KMS-11 (cell line): ENCODE results near the gene SAPCD2.

Experiments
- H2AFZ ChIP-seq: fragments of 200-600 bp; sonication (generic); 2 replicates; pipeline ENCODE4 v1.6.1; 2016; ENCODE audit warnings: antibody characterized with exemption, mixed run types, low read depth
- H3K27ac ChIP-seq: fragments of 200-600 bp; sonication (generic); 2 replicates; pipeline ENCODE4 v1.6.1; 2016; ENCODE audit warnings: mild to moderate bottlenecking, mixed run types
- H3K27me3 ChIP-seq: fragments of 200-600 bp; sonication (generic); 2 replicates; pipeline ENCODE4 v1.6.1; 2017; ENCODE audit warnings: mild to moderate bottlenecking, low read depth, mixed run types, moderate library complexity; ENCODE audit not compliant: insufficient read depth
- H3K36me3 ChIP-seq: fragments of 200-600 bp; sonication (generic); 2 replicates; pipeline ENCODE4 v1.6.1; 2017; ENCODE audit warnings: mild to moderate bottlenecking, mixed run types; ENCODE audit not compliant: insufficient read depth
- H3K4me1 ChIP-seq: fragments of 200-600 bp; sonication (generic); 2 replicates; pipeline ENCODE4 v1.6.1; 2016; ENCODE audit warnings: mild to moderate bottlenecking, low read depth, mixed run types; ENCODE audit not compliant: poor library complexity, severe bottlenecking
- H3K4me2 ChIP-seq: fragments of 200-600 bp; sonication (generic); 2 replicates; pipeline ENCODE4 v1.7.0; 2016; ENCODE audit warnings: mild to moderate bottlenecking, mixed run types
- H3K4me3 ChIP-seq: fragments of 200-600 bp; sonication (generic); IDR thresholded peaks from 2 replicates; pipeline ENCODE4 v1.6.1; 2017; ENCODE audit warnings: low read depth, low read length, mixed read lengths; ENCODE audit not compliant: insufficient read depth
- H3K79me2 ChIP-seq: fragments of 200-600 bp; sonication (generic); 2 replicates; pipeline ENCODE4 v1.6.1; 2016; ENCODE audit warnings: low read depth, mixed run types; ENCODE audit not compliant: insufficient read depth
- H3K9ac ChIP-seq: fragments of 200-600 bp; sonication (generic); 2 replicates; pipeline ENCODE4 v1.6.1; 2016; ENCODE audit warnings: mild to moderate bottlenecking, mixed run types
- H4K20me1 ChIP-seq: fragments of 200-600 bp; sonication (generic); 2 replicates; pipeline ENCODE4 v1.6.1; 2016; ENCODE audit warnings: mild to moderate bottlenecking, mixed run types; ENCODE audit not compliant: insufficient read depth
- CTCF ChIP-seq: fragments of 200-600 bp; sonication (generic); conservative IDR thresholded peaks from 2 replicates; pipeline ENCODE4 v1.6.1; 2017; ENCODE audit warnings: low read depth, mild to moderate bottlenecking, antibody characterized with exemption, low read length, moderate library complexity, mixed read lengths

The SAPCD2 gene

GRCh38 chr9:137041124-137041523 is 29.2 kb downstream of the SAPCD2 start:
- H2AFZ ChIP-seq = no peak overlapping the region
- no peaks in the 10 kb centered on the region for H3K79me2 ChIP-seq
- no peaks in the 10 kb centered on the region for H4K20me1 ChIP-seq
- H3K9ac ChIP-seq = no peak overlapping the region
- no peak overlapping the region for H3K4me3 ChIP-seq
- no peaks in the 10 kb centered on the region for H3K36me3 ChIP-seq
- no peak for TF ChIP-seq CTCF
- H3K4me2 ChIP-seq = no peak overlapping the region
- no peak overlapping the region for H3K27ac ChIP-seq
- H3K27me3 ChIP-seq = peaks cover 89% of the 10 kb centered on the region
- H3K4me1 ChIP-seq = no peaks in the 10 kb centered on the region

- TF ChIP-seq CTCF = no peak
- Histone ChIP-seq H3K9ac (no peak overlapping the region), H3K4me2 (no peak overlapping the region), H4K20me1 (no peaks in the 10 kb centered on the region), H3K4me3 (no peak overlapping the region), H3K4me1 (no peaks in the 10 kb centered on the region), H3K27me3 (peaks cover 87% of the 10 kb centered on the region), H2AFZ (no peak overlapping the region), H3K36me3 (no peaks in the 10 kb centered on the region), H3K79me2 (no peaks in the 10 kb centered on the region), H3K27ac (no peak overlapping the region)
Observed at GRCh38 chr9:137040568-137040967, 29.8 kb downstream of the SAPCD2 start.

GRCh38 chr9:137039611-137040366 is 30.6 kb downstream of the SAPCD2 start:
- H2AFZ ChIP-seq = no peak overlapping the region
- no peak for TF ChIP-seq CTCF
- H3K9ac ChIP-seq = no peak overlapping the region
- H3K27ac ChIP-seq = no peak overlapping the region
- no peaks in the 10 kb centered on the region for H3K36me3 ChIP-seq
- no peaks in the 10 kb centered on the region for H3K79me2 ChIP-seq
- no peak overlapping the region for H3K4me2 ChIP-seq
- H3K27me3 ChIP-seq = peaks cover 80% of the 10 kb centered on the region
- no peaks in the 10 kb centered on the region for H4K20me1 ChIP-seq
- H3K4me1 ChIP-seq = peaks cover 7% of the 10 kb centered on the region
- no peak overlapping the region for H3K4me3 ChIP-seq

- H3K79me2 ChIP-seq = no peaks in the 10 kb centered on the region
- no peak overlapping the region for H3K4me3 ChIP-seq
- H3K4me2 ChIP-seq = no peak overlapping the region
- no peaks in the 10 kb centered on the region for H4K20me1 ChIP-seq
- H3K27me3 ChIP-seq = peaks cover 72% of the 10 kb centered on the region
- H3K36me3 ChIP-seq = no peaks in the 10 kb centered on the region
- no peak overlapping the region for H3K27ac ChIP-seq
- H3K4me1 ChIP-seq = peaks cover 13% of the 10 kb centered on the region
- H3K9ac ChIP-seq = no peak overlapping the region
- H2AFZ ChIP-seq = no peak overlapping the region
- no peak for TF ChIP-seq CTCF
Observed at GRCh38 chr9:137038916-137039315, 31.4 kb downstream of the SAPCD2 start.
